GM23338 (cell line): ENCODE data around the gene CMTM5. TPM values are rescaled to one million over a fixed set of nuclear protein-coding genes. Genes with fewer than 3 reads are reported as not detected.

ENCODE experiments used
- ATAC-seq: fragments of 200-7000 bp; cut with Tn5 transposase; 3 replicates; pipeline ENCODE4 v1.9.1; 2020
- DNase-seq: peaks from one replicate; pipeline ENCODE4 v3.0.0-alpha.2; 2015; ENCODE audit warnings: low spot score
- H2AFZ ChIP-seq: fragments of 200-600 bp; sonication (generic); 2 replicates; pipeline ENCODE4 v1.8.0; 2016; ENCODE audit warnings: antibody characterized with exemption, mild to moderate bottlenecking, moderate library complexity
- H3F3A ChIP-seq: fragments of 200-600 bp; sonication (generic); replicated peaks from 2 replicates; pipeline ENCODE4 v1.8.0; 2017; ENCODE audit warnings: antibody characterized with exemption, mixed run types, low read depth
- H3K27ac ChIP-seq: fragments of 200-600 bp; sonication (generic); 2 replicates; pipeline ENCODE4 v1.6.1; 2016; ENCODE audit warnings: low read depth
- H3K27me3 ChIP-seq: fragments of 200-600 bp; sonication (generic); 2 replicates; pipeline ENCODE4 v1.8.0; 2016; ENCODE audit warnings: mild to moderate bottlenecking, mixed run types, moderate library complexity; ENCODE audit not compliant: insufficient read depth
- H3K36me3 ChIP-seq: fragments of 200-600 bp; sonication (generic); 2 replicates; pipeline ENCODE4 v1.8.0; 2016; ENCODE audit warnings: mild to moderate bottlenecking; ENCODE audit not compliant: insufficient read depth
- H3K4me1 ChIP-seq: fragments of 200-600 bp; sonication (generic); 2 replicates; pipeline ENCODE4 v1.8.0; 2016; ENCODE audit warnings: mild to moderate bottlenecking, moderate library complexity; ENCODE audit not compliant: insufficient read depth
- H3K4me2 ChIP-seq: fragments of 200-600 bp; sonication (generic); 2 replicates; pipeline ENCODE4 v1.7.1; 2017; ENCODE audit warnings: mixed run types
- H3K4me3 ChIP-seq: fragments of 200-600 bp; sonication (generic); 2 replicates; pipeline ENCODE4 v1.6.1; 2016; ENCODE audit warnings: mixed run types
- H3K79me2 ChIP-seq: fragments of 200-600 bp; sonication (generic); replicated peaks from 2 replicates; pipeline ENCODE4 v1.8.0; 2017; ENCODE audit warnings: mild to moderate bottlenecking; ENCODE audit not compliant: insufficient read depth
- H3K9me2 ChIP-seq: fragments of 200-600 bp; sonication (generic); 2 replicates; pipeline ENCODE4 v1.8.0; 2017; ENCODE audit not compliant: insufficient read depth
- H4K20me1 ChIP-seq: fragments of 200-600 bp; sonication (generic); replicated peaks from 2 replicates; pipeline ENCODE4 v1.8.0; 2017; ENCODE audit warnings: mild to moderate bottlenecking; ENCODE audit not compliant: insufficient read depth
- H3K27ac Mint-ChIP-seq: 2 replicates; pipeline ENCODE4 v1.8.0; 2020; ENCODE audit warnings: inconsistent platforms, mild to moderate bottlenecking, moderate library complexity, mixed read lengths
- H3K27me3 Mint-ChIP-seq: 3 replicates; pipeline ENCODE4 v1.8.0; 2022; ENCODE audit warnings: low read depth, mild to moderate bottlenecking, moderate library complexity, mixed read lengths, inconsistent platforms; ENCODE audit not compliant: insufficient read depth, poor library complexity
- H3K36me3 Mint-ChIP-seq: 3 replicates; pipeline ENCODE4 v1.8.0; 2021; ENCODE audit warnings: low read depth, mild to moderate bottlenecking, inconsistent platforms, moderate library complexity, mixed read lengths
- H3K4me1 Mint-ChIP-seq: 3 replicates; pipeline ENCODE4 v1.8.0; 2020; ENCODE audit warnings: mild to moderate bottlenecking, inconsistent platforms, mixed read lengths
- H3K4me3 Mint-ChIP-seq: 3 replicates; pipeline ENCODE4 v1.8.0; 2021; ENCODE audit warnings: moderate library complexity, mild to moderate bottlenecking, inconsistent platforms, mixed read lengths
- H3K9me3 Mint-ChIP-seq: 3 replicates; pipeline ENCODE4 v1.8.0; 2020; ENCODE audit warnings: moderate library complexity, mild to moderate bottlenecking, inconsistent platforms, mixed read lengths
- CREB1 ChIP-seq: fragments of 250-450 bp; sonication (Bioruptor Pico); IDR thresholded peaks from 2 replicates; pipeline ENCODE4 v1.5.0; 2020; ENCODE audit warnings: low read depth, mild to moderate bottlenecking, moderate library complexity
- EZH2phosphoT487 ChIP-seq: fragments of 200-600 bp; sonication (generic); IDR thresholded peaks from one replicate; pipeline ENCODE4 v1.8.1; 2018; ENCODE audit warnings: antibody characterized with exemption; ENCODE audit not compliant: unreplicated experiment
- JUNB ChIP-seq: IDR thresholded peaks from one replicate; pipeline ENCODE4 v1.6.1; 2016; ENCODE audit warnings: antibody characterized with exemption; ENCODE audit not compliant: unreplicated experiment
- NANOG ChIP-seq: IDR thresholded peaks from 2 replicates; pipeline ENCODE4 v1.6.1; 2016; ENCODE audit warnings: antibody characterized with exemption, borderline replicate concordance
- REST ChIP-seq: IDR thresholded peaks from one replicate; pipeline ENCODE4 v1.6.1; 2018; ENCODE audit warnings: antibody characterized with exemption; ENCODE audit not compliant: unreplicated experiment
- ZNF114 ChIP-seq: fragments of 250-450 bp; sonication (Bioruptor Pico); IDR thresholded peaks from 2 replicates; pipeline ENCODE4 v1.5.0; 2020; ENCODE audit warnings: mild to moderate bottlenecking, moderate library complexity
- polyA plus RNA-seq: library from polyadenylated mRNA; unstranded; fragments of >200 nt; fragmentation: Nextera tagmentation; extraction: Ambion mirVana; gene quantifications from 2 replicates; pipeline ENCODE4 v1.2.1, GENCODE V29; 2016
- total RNA-seq: library from RNA; depleted of rRNA; stranded (reverse); fragments of >200 nt; shearing (Covaris generic); gene quantifications from 2 replicates; pipeline ENCODE4 v1.2.3, GENCODE V29; 2014

The CMTM5 gene
- total and polyA plus RNA-seq, 2 experiments from 2014 or later: 0.24 TPM; not detected in 1

- Histone ChIP-seq H3K4me3 (no peak overlapping the region), H3K27ac (no peak overlapping the region), H3K4me2 (no peak overlapping the region), H2AFZ (no peak overlapping the region), H4K20me1 (no peaks in the 10 kb centered on the region; the same call in 1 of the 2 replicates), H3K36me3 (no peaks in the 10 kb centered on the region), H3K27me3 (peaks cover 22% of the 10 kb centered on the region), H3K79me2 (no peaks in the 10 kb centered on the region), H3K4me1 (no peaks in the 10 kb centered on the region), H3F3A (no peaks in the 10 kb centered on the region), H3K9me2 (no peaks in the 10 kb centered on the region)
- no peak for ATAC-seq
- Mint-ChIP-seq H3K36me3 (peaks cover 28% of the 10 kb centered on the region), H3K27ac (no peak overlapping the region), H3K27me3 (peaks cover 16% of the 10 kb centered on the region), H3K4me1 (peaks cover 21% of the 10 kb centered on the region), H3K9me3 (no peaks in the 10 kb centered on the region; the same call in 2 of the 3 replicates), H3K4me3 (no peak overlapping the region; the same call in 2 of the 3 replicates)
- TF ChIP-seq CREB1: no peak
- no peak for DNase-seq
These were observed 19.6 kb upstream of the CMTM5 start for GRCh38 chr14:23357261-23357660.

GRCh38 chr14:23358042-23358441 is 18.8 kb upstream of the CMTM5 start:
- Histone ChIP-seq H2AFZ (no peak overlapping the region), H3K4me3 (no peak overlapping the region), H3K36me3 (no peaks in the 10 kb centered on the region), H3K9me2 (no peaks in the 10 kb centered on the region), H3K79me2 (no peaks in the 10 kb centered on the region), H3K27me3 (peaks cover 20% of the 10 kb centered on the region), H3K4me1 (peaks cover 7% of the 10 kb centered on the region; the same call in 1 of the 2 replicates), H4K20me1 (no peaks in the 10 kb centered on the region; the same call in 1 of the 2 replicates), H3K4me2 (no peak overlapping the region), H3F3A (no peaks in the 10 kb centered on the region), H3K27ac (no peak overlapping the region)
- ATAC-seq (no peak), DNase-seq (no peak)
- no peak for TF ChIP-seq EZH2phosphoT487
- no peak for TF ChIP-seq REST
- no peak for TF ChIP-seq CREB1
- TF ChIP-seq NANOG: no peak
- TF ChIP-seq JUNB: no peak
- TF ChIP-seq ZNF114: no peak
- Mint-ChIP-seq H3K27me3 (peaks cover 14% of the 10 kb centered on the region), H3K27ac (no peak overlapping the region), H3K9me3 (no peaks in the 10 kb centered on the region; the same call in 2 of the 3 replicates), H3K4me1 (peaks cover 26% of the 10 kb centered on the region), H3K4me3 (no peak overlapping the region), H3K36me3 (peaks cover 32% of the 10 kb centered on the region)

- Mint-ChIP-seq H3K36me3 (peaks cover 33% of the 10 kb centered on the region), H3K9me3 (no peaks in the 10 kb centered on the region; the same call in 2 of the 3 replicates), H3K27ac (no peak overlapping the region), H3K4me3 (no peak overlapping the region), H3K27me3 (peaks cover 13% of the 10 kb centered on the region), H3K4me1 (peaks cover 26% of the 10 kb centered on the region)
- Histone ChIP-seq H3K4me1 (peaks cover 13% of the 10 kb centered on the region), H3K36me3 (no peaks in the 10 kb centered on the region), H3K4me2 (no peak overlapping the region), H3K9me2 (no peaks in the 10 kb centered on the region), H3K79me2 (no peaks in the 10 kb centered on the region), H2AFZ (no peak overlapping the region), H3K27ac (no peak overlapping the region), H4K20me1 (peaks cover 2% of the 10 kb centered on the region; the same call in 1 of the 2 replicates), H3F3A (0 out of 2 replicates have a peak, but pooled peaks cover 3% of the 10 kb centered on the region), H3K4me3 (no peak overlapping the region), H3K27me3 (peaks cover 17% of the 10 kb centered on the region)
- no peak for ATAC-seq
- DNase-seq: no peak
- no peak for TF ChIP-seq REST
- TF ChIP-seq EZH2phosphoT487: no peak
- no peak for TF ChIP-seq NANOG
These were observed 18.2 kb upstream of the CMTM5 start for GRCh38 chr14:23358553-23359166.
